Adipocyte (in vitro differentiated cells): ENCODE measurements around the gene SNAI1.
"Not testable (repeated sequence)": the region's sequence is repeated elsewhere in the genome, so short reads cannot be mapped to it uniquely, and the experiment has no call there.

Experiments
- DNase-seq: peaks from one replicate; pipeline ENCODE4 v3.0.0-alpha.2; 2015; ENCODE audit warnings: low read depth
- H3K27me3 ChIP-seq: replicated peaks from 2 replicates; pipeline ENCODE4 v1.7.0; 2013; ENCODE audit warnings: mild to moderate bottlenecking, low read length, moderate library complexity; ENCODE audit not compliant: control insufficient read depth, insufficient read depth
- H3K36me3 ChIP-seq: 2 replicates; pipeline ENCODE4 v1.7.0; 2013; ENCODE audit warnings: low read length, mild to moderate bottlenecking, moderate library complexity; ENCODE audit not compliant: control insufficient read depth, insufficient read depth, severe bottlenecking
- H3K4me1 ChIP-seq: 2 replicates; pipeline ENCODE4 v1.7.0; 2013; ENCODE audit warnings: mild to moderate bottlenecking, low read length, moderate library complexity; ENCODE audit not compliant: control insufficient read depth, insufficient read depth
- H3K4me3 ChIP-seq: 2 replicates; pipeline ENCODE4 v1.7.0; 2013; ENCODE audit warnings: mild to moderate bottlenecking, low read length, moderate library complexity
- H3K9ac ChIP-seq: 2 replicates; pipeline ENCODE4 v1.7.0; 2013; ENCODE audit warnings: mild to moderate bottlenecking, low read length, moderate library complexity
- H3K9me3 ChIP-seq: 2 replicates; pipeline ENCODE4 v1.7.0; 2013; ENCODE audit warnings: mild to moderate bottlenecking, low read length, moderate library complexity; ENCODE audit not compliant: control insufficient read depth

SNAI1 gene

DNA sequence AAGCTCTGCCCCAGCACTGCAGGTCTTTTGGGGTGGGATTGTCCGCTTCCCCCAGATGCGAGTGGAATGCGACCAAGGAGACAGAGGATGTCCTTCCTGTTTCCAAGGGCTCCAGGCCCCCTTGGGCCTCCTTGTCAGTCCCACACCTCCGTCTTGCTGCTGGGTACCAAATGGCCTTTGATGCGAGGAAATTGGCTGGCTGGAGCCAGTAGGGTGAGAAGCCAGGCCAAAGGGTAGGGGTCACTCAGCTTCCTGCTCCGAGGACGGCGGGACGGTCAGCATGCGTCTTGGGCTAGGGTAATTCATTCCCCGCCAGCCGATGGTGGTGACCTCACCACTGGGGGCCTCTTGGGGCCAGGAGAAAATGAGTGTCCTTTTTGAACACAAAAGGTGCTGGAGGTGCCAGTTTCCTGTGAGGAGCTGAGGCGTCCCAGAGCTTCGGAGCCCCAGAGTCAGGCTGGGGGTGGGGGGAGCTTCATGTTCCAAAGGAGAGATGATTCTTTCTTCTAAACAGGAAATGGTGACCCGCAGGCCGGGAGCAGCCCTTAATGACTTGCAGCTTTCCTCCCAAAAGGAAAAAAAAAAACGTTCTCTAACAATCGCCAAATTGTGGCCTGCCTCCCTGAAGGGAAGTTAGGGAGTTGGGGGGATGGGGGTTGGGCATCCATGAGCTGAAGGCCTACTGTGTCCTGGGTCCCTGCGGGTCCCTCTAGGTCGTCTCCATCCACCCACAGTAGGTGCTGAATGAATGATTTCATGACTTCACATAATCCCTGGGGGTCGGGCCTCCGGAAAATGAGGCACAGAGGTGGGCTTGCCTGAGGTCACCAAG lies 6.7 kb downstream of the SNAI1 start:
- H3K9ac ChIP-seq: peak overlapping the region; percentile 76
- no peaks in the 10 kb centered on the region for H3K9me3 ChIP-seq
- peak; percentile 75 for DNase-seq
- no peak overlapping the region for H3K4me3 ChIP-seq
- H3K4me1 ChIP-seq: peaks cover 68% of the 10 kb centered on the region
- peaks cover 27% of the 10 kb centered on the region for H3K36me3 ChIP-seq
- no peaks in the 10 kb centered on the region for H3K27me3 ChIP-seq

- Histone ChIP-seq H3K9ac (peak overlapping the region; percentile 76), H3K36me3 (peaks cover 19% of the 10 kb centered on the region), H3K9me3 (no peaks in the 10 kb centered on the region), H3K4me1 (peaks cover 62% of the 10 kb centered on the region), H3K27me3 (no peaks in the 10 kb centered on the region), H3K4me3 (no peak overlapping the region)
- peak; percentile 44 for DNase-seq
Measured at GRCh38 chr20:49990271-49990720, 7.5 kb downstream of the SNAI1 start.

GRCh38 chr20:49993301-49993751 lies 10.5 kb downstream of the SNAI1 start:
- no peaks in the 10 kb centered on the region for H3K9me3 ChIP-seq
- no peaks in the 10 kb centered on the region for H3K27me3 ChIP-seq
- H3K36me3 ChIP-seq: peaks cover 7% of the 10 kb centered on the region
- H3K4me1 ChIP-seq: peaks cover 38% of the 10 kb centered on the region
- H3K4me3 ChIP-seq: no peak overlapping the region
- H3K9ac ChIP-seq: no peak overlapping the region
- DNase-seq: no peak

- no peaks in the 10 kb centered on the region for H3K36me3 ChIP-seq
- peaks cover 15% of the 10 kb centered on the region for H3K4me1 ChIP-seq
- H3K9ac ChIP-seq: no peak overlapping the region
- H3K4me3 ChIP-seq: no peak overlapping the region
- no peaks in the 10 kb centered on the region for H3K27me3 ChIP-seq
- H3K9me3 ChIP-seq: no peaks in the 10 kb centered on the region
- no peak for DNase-seq
Measured at GRCh38 chr20:49995586-49995985, 12.8 kb downstream of the SNAI1 start.

GRCh38 chr20:49998478-49999188 lies 15.9 kb downstream of the SNAI1 start:
- not testable (repeated sequence) for H3K9ac ChIP-seq, DNase-seq, H3K9me3 ChIP-seq, H3K4me3 ChIP-seq, H3K36me3 ChIP-seq, H3K27me3 ChIP-seq
- peaks cover 14% of the 10 kb centered on the region for H3K4me1 ChIP-seq

GRCh38 chr20:49999329-49999728 lies 16.5 kb downstream of the SNAI1 start:
- H3K4me3 ChIP-seq: no peak overlapping the region

GRCh38 chr20:50000548-50001222 lies 17.9 kb downstream of the SNAI1 start:
- DNase-seq, H3K9me3 ChIP-seq, H3K9ac ChIP-seq: not testable (repeated sequence)

More at GRCh38 chr20:49999329-49999728, 16.5 kb downstream of the SNAI1 start:
- peaks cover 9% of the 10 kb centered on the region for H3K4me1 ChIP-seq
- no peaks in the 10 kb centered on the region for H3K36me3 ChIP-seq
- H3K27me3 ChIP-seq: no peaks in the 10 kb centered on the region
- H3K9me3 ChIP-seq: no peaks in the 10 kb centered on the region
- H3K9ac ChIP-seq: no peak overlapping the region
- no peak for DNase-seq

DNA sequence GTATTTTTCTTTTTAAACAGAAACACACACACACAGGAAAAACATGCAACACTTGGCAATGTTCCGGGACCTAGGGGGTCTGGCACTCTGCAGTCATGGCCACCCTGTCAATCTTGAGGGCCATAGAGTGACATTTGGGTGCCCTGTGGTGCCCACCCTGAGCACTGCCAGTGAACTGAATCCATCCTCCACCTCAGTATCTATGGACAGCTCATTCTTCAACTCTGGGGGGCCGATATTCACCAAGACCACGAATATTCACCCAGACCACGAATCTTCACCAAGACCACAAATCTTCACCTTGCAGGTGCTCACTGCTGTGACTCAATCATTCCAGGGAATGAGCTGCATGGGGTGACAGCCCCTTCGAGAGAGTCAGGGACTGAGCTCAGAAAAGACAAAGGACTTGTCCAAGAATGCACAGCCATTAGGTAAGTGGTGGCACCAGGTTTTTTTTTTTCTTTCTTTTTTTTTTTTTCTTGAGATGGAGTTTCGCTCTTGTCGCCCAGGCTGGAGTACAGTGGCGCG lies 19.1 kb downstream of the SNAI1 start:
- H3K9me3 ChIP-seq: no peaks in the 10 kb centered on the region
- no peak overlapping the region for H3K4me3 ChIP-seq
- no peak for DNase-seq
- peaks cover 9% of the 10 kb centered on the region for H3K4me1 ChIP-seq
- no peaks in the 10 kb centered on the region for H3K36me3 ChIP-seq
- no peaks in the 10 kb centered on the region for H3K27me3 ChIP-seq
- H3K9ac ChIP-seq: no peak overlapping the region

More at GRCh38 chr20:50000548-50001222, 17.9 kb downstream of the SNAI1 start:
- H3K4me1 ChIP-seq, H3K36me3 ChIP-seq, H3K4me3 ChIP-seq, H3K27me3 ChIP-seq: not testable (repeated sequence)

- Histone ChIP-seq H3K4me1 (peaks cover 9% of the 10 kb centered on the region), H3K9me3 (no peaks in the 10 kb centered on the region), H3K27me3 (no peaks in the 10 kb centered on the region), H3K9ac (no peak overlapping the region), H3K4me3 (no peak overlapping the region), H3K36me3 (no peaks in the 10 kb centered on the region)
- DNase-seq: peak; percentile 61
Measured at GRCh38 chr20:50003253-50003656, 20.5 kb downstream of the SNAI1 start.

DNA sequence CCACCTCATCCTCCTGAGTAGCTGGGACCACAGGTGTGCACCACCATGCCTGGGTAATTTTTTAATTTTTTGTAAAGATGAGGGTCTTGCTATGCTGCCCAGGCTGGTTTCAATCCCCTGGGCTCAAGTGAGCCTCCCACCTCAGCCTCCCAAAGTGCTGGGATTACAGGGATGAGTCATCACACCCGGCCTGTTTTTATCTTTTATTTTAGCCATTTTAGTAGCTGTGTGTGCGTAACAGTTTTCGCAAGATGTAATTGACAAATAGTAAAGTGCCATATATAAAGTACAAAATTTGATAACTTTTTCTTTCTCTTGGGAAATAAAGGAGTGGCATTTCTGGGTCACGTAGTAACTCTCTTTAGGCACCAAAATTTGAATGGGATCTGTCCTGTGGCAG lies 21.4 kb downstream of the SNAI1 start:
- Histone ChIP-seq H3K9me3 (no peaks in the 10 kb centered on the region), H3K4me1 (peaks cover 9% of the 10 kb centered on the region), H3K9ac (no peak overlapping the region), H3K4me3 (no peak overlapping the region), H3K27me3 (no peaks in the 10 kb centered on the region), H3K36me3 (no peaks in the 10 kb centered on the region)
- DNase-seq: no peak
